Endometrial microvascular endothelial cells (primary cell): ENCODE results near the gene ARAP1. TPM values are rescaled to one million over a fixed set of nuclear protein-coding genes. Genes with fewer than 3 reads are reported as not detected.

Experiments
- in situ Hi-C: cut with HindIII; loops from 2 replicates; pipeline ENCODE4 v1.10.0; 2017; ENCODE audit warnings: low sequenced_read_pairs, low pct_unique_long_range_greater_than_20kb; ENCODE audit errors: inconsistent ontology term
- total RNA-seq: library from RNA; depleted of rRNA; stranded (reverse); fragments of >200 nt; gene quantifications from one replicate; pipeline ENCODE4 v1.2.3, GENCODE V29; 2015; ENCODE audit errors: inconsistent ontology term

ARAP1 gene
- total RNA-seq, 1 donor from 2014 or later, result 76.5 TPM

DNA sequence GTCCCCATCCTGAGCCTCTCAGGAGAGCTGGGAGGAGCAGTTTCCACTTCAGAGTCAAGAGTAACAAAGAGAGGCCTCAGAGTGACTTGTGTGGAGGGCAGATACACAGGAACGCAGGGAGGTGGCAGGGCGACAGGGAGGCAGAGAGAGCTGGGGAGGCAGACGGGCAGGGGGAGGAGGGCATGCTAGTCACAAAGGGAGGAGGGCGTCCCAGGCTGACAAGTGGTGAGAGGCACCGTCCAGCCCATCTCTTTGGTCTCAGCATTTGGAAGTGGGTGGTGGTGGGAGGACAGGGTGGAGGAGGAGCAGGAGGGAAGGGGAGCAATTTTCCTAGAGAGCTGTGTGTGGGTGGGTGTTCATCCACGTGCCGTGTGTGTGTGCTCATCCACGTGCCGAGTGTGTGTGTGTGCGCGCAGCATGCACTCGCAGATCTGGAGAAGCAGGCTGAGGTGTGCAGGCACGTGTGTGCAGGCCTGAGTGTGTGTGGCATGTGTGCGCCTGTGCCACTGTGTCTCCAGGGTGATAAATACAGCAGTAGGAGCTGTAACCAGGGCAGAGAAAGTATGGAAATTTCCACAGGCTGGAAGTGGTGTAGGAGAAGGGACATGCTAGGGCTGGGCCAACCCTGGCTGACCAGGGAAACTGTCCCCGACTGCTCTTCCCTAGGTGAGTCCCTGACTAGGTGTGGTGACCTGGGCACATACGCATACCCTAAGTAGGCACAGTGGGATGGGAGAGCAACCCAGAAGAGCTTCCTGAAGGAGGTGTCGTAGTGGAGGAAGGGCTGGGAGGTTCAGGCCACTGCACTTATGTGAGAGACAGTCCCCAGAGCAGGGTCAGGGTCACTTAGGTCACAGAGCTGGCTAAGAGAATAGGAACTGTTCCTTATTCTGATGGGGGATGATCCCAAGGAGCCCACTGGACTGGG lies 70.7 kb downstream of the ARAP1 start:
- in situ Hi-C loops, result no loop called here

DNA sequence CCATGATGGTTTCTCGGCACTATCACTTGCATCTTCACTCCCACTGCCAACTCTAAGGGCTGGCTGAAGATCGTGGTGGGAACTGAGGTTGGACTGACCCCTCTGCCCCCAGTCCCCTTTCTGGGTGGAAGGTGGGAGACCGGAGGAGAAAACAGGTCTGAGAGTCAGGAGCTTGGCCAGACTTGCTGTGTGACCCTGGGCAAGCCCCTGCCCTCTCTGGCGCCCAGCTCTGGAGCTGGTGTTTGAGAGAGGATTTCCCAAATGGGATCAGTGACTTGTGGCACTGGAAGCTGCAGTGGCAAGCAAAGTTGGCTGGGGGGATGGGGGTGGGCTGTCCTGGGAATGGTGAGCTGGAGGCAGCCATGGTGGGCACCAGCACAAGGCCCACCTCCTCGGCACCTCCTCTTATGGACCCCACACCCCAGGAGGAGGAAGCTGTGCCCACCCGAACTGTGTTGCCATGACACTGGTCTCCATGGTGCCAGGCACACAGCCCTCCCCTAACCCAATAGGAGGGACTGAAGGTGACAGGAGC lies 71.5 kb downstream of the ARAP1 start:
- in situ Hi-C loops, result no loop called here

DNA sequence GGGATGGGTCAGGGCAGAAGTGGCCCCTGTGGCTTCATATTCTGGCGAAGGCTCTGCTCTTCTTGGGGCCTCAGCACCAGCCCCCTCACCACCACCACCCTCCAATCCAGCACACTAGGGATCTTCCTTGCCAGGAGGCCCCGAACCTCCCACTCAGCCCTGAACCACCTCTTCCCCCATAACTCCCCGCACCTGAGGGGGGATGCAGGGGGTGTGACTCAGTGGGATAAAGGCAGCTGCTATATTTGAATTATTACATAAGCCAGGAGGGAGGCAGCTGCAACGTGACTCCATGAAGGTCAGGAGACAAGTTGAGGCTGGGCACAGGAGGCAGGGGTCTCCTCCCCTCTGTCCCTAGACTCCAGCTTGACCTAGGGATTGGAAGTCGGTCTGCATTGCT lies 72.3 kb downstream of the ARAP1 start:
- in situ Hi-C loops, result no loop called here

DNA sequence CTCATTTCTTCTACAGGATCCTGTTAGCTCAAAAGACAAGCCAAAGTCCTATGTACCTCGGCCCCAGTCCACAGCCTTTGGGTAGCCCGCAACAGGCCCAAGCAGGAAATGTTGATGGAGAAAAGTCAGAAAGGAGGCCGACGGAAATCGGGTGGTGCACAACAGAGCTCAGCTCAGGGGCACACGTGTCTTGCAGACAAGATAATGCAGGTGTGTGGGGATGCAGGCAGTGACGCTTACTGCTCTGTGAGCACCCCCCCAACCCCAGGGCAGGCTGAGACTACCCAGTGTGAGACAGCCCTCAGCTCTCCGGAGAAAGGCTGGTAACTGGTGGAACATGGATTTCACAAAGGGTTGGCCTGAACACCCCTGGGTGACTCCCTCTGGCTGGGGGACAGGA lies 73.7 kb downstream of the ARAP1 start:
- in situ Hi-C loops, result no loop called here

DNA sequence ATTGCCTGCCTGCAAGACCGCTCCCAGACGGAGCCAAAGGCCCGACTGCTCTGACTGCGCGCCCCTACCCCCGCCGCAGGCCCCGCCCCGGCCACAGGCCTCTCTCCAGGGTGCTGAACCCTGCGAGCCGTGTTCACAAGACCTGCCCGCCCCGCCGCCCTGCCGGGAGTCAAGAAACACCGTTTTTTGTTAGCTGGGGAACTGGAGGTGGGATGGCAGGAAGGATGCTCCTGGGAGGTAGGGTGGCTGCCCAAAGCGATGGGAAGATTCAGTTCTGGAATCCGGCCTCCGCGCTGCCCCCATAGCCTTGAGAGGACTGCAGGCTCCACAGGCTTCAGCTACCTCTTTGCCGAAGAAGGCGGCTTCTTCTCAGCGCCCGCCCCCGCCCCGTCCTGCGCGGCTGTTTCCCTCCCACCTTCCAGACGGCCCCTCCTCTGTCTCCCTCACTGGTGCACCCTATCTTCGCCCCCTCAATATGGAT lies 75.3 kb downstream of the ARAP1 start:
- in situ Hi-C loops, result no loop called here

GRCh38 chr11:72675221-72675620 lies 77.0 kb downstream of the ARAP1 start:
- in situ Hi-C loops, result no loop called here

GRCh38 chr11:72673943-72674828 lies 78.0 kb downstream of the ARAP1 start, which contains the start of gene PDE2A:
PDE2A (minus strand) TSS chr11:72674422; CDS start chr11:72674207, 215 bp downstream.
- in situ Hi-C loops, result no loop called here

GRCh38 chr11:72673284-72673942 lies 78.8 kb downstream of the ARAP1 start:
- in situ Hi-C loops, result no loop called here

DNA sequence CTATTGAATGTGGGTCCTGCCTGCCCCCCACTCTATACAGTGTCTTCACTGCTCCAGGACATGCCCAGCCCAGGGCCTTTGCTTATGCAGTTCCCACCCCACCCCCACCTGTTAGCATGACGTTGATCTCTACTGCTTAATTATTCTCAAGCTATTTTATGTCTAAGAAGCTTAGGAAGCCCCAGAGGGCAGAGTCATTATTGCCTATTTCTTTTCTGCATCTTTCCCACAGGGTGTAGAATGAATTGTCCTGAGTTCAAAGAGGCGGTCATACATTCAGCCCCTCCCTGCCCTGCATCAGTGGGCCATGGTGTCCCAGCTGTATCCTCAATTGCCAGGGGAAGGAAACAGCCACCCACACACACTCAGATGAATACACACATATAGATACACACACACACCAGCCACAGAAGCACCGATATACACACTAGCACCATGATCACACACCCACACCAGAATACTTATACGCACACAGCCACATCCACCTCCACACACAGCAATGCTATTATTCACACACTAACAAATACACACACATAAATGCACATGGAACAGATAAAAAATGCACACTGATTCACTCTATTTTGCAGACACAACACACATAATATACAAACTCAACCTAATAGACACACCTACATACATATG lies 79.5 kb downstream of the ARAP1 start:
- in situ Hi-C loops, result no loop called here

DNA sequence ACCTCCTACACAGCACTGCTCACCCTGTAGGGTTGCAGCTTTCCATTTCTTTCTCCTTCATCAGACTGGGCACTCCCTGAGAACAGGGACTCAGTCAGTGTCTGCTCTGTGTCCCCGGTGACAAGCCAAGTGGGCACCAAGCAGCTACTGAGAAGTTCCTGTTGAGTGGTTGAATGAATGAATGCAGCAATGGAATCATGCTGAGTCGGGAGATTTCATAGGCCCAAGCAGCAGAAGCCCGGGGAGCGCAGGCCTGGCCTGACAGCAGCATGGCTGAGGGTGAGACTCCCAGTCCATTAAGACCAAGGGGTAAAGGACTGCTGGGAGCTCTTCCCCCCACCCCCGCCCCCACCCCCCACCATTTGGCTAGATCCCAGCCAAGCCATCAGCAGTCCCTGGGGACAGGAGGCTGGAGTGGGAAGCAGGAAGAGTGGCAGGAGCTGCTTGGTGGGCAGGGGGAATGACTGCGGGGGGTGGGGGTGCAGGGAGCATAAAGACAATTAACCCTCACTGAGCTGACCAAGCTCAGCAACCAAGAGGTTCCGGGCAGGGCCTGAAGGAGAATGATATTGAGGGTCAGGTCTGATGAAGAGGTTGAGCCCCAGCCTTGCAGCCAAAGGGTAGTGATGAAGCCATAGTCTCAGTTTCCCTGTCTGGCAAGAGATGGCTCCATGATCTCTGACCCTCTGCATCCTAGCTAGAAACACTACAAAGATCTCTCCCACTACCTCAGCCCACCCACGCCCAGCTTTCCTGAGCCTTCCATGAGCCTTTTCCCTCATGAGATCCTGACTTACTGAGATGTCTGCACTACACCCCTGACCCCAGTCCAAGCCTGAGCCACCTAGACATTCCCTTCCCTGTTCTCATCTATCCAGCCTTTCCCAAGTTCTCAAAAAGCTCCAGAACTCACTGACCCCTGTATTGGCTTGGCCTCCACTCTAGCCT lies 80.8 kb downstream of the ARAP1 start:
- in situ Hi-C loops, result no loop called here

DNA sequence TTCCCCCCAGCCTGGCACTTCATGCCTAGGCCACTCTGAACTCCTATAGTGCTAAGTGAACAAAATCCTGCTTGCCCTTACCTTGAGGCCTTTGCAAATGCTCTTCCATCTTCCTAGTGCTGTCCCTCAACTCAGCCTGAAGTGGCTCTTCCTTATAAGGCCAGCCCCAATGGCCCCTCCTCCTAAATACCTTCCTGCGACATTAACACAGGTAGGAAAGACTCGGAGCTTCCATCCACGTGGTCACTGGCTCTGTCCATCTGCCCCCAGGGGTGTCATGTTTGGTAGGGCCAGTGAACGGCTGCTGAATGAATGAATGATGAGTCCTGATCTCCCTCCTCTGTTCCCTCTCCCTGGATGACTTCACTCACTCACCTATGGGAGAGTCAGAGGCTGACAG lies 82.2 kb downstream of the ARAP1 start:
- in situ Hi-C loops, result no loop called here

DNA sequence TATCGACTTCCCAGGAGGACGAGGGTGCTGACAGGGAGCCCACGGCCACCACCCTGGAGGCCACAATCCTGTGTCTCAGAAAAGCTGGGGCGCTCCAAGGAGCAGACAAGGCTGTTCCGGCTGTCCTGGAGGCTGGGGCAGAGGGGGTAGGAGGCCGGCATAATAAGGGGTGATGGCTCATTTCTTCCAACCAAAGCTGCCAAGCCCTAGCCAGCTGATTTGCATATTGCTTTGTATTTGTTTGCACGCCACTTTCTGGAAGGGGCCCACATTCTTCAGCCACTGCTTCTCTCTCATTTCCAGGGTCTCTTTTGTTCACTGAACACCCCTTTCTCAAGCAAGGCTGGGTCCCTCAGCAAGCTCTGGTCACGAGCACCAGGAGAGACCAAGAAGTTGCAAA lies 82.7 kb downstream of the ARAP1 start:
- in situ Hi-C loops, result no loop called here

GRCh38 chr11:72668629-72669347 lies 83.4 kb downstream of the ARAP1 start:
- in situ Hi-C loops, result no loop called here

DNA sequence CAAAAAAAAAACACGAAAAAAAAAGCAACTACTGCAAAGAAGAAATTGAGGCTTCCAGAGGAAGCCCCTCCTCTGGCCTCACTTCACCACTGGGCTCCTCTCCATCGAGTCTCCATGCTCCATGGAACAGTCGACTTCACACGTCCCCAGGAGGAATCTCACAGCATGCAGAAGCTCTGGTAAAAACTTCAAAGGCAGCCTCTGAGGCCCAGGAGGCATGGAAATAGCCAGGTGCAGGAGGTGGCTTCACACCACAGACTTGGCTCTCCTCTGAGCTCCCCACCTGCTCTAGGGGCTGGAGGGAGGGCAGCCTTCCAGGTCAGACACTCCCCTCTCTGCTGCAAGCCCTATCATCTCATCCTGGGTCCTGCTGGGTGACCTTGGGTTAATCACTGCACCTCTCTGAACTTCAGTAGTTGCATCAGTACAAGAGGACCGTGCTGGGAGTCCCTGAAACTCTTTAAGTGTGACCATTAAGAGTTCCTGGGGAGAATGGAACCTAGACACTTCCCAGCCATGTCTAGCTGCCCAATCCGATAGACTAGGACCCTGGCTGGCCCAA lies 86.2 kb downstream of the ARAP1 start:
- in situ Hi-C loops, result no loop called here

DNA sequence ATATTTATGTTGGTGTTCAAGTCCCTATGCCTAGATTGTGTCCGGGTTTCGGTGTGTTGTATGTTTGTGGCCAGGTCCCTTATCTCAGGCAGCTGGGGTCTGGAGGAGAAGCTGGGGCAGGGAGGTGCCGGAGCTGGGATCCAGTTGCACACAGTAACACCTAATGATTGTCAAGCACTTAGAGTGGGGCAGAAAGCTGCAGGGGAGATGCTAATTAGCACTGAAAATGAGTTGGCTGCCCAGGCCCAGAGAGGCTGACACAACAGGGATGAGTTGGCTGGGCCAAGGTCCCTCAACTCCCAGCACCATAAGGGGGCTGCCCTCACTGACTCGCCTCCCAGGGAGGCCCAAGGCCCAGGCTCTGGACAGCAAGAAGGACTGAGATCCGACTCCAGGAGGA lies 90.2 kb downstream of the ARAP1 start:
- in situ Hi-C loops, result no loop called here

DNA sequence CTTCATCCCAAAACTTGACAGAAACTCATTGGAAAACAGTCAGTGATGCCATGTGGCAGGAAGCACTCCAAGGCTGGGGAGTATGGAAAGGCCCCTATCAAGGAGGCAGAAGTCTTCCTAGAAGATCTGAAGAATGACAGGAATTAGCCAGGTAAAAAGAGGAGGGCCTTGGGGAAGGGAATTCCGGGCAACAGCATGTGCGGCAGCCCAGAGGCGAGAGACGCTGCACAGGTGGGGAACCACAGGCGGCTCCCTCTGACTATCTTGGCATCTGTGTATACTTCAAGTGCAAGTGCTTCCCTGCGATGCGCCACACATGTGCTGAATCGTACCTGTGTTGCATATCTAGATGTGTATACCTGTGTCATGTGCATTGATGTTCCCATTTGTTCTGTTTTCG lies 90.7 kb downstream of the ARAP1 start:
- in situ Hi-C loops, result no loop called here
